Measurements from ENCODE around the gene CAMK1.
A peak's percentile ranks its signal among the peaks of the same experiment; 100 is the strongest.
"Not testable (repeated sequence)": the region's sequence is repeated elsewhere in the genome, so short reads cannot be mapped to it uniquely, and the experiment has no call there.

Gene CAMK1

GRCh38 chr3:9776896-9777693, 7.3 kb upstream of the CAMK1 start:
- DNase-seq (ENCODE audit: extremely low read depth in 1 of 2, low read depth in 1 of 2), result no peak

GRCh38 chr3:9771007-9771406, 1.3 kb upstream of the CAMK1 start:
- not testable (repeated sequence) for DNase-seq (ENCODE audit: extremely low read depth in 1 of 2, low read depth in 1 of 2)

- DNase-seq (ENCODE audit: extremely low read depth in 1 of 2, low read depth in 1 of 2), result no peak
Measured at GRCh38 chr3:9770276-9770812, 597 bp upstream of the CAMK1 start.

GRCh38 chr3:9769012-9769411, 735 bp downstream of the CAMK1 start:
- DNase-seq (ENCODE audit: extremely low read depth in 1 of 2, low read depth in 1 of 2), result no peak

GRCh38 chr3:9768141-9768775, 1.5 kb downstream of the CAMK1 start:
- DNase-seq (ENCODE audit: extremely low read depth in 1 of 2, low read depth in 1 of 2), result no peak

GRCh38 chr3:9767418-9767817, 2.3 kb downstream of the CAMK1 start:
- no peak for DNase-seq (ENCODE audit: extremely low read depth in 1 of 2, low read depth in 1 of 2)

- no peak for DNase-seq (ENCODE audit: extremely low read depth in 1 of 2, low read depth in 1 of 2)
Measured at GRCh38 chr3:9765865-9766264, 3.9 kb downstream of the CAMK1 start.

GRCh38 chr3:9762871-9763270, 6.9 kb downstream of the CAMK1 start:
- DNase-seq (ENCODE audit: extremely low read depth in 1 of 2, low read depth in 1 of 2), result no peak

- no peak for DNase-seq (ENCODE audit: extremely low read depth in 1 of 2, low read depth in 1 of 2)
Measured at GRCh38 chr3:9761919-9762318, 7.8 kb downstream of the CAMK1 start.

GRCh38 chr3:9760779-9761505, 8.8 kb downstream of the CAMK1 start:
- DNase-seq (ENCODE audit: extremely low read depth in 1 of 2, low read depth in 1 of 2), result no peak

- DNase-seq (ENCODE audit: extremely low read depth in 1 of 2, low read depth in 1 of 2), result no peak
Measured at GRCh38 chr3:9757427-9757826, 12.3 kb downstream of the CAMK1 start.

GRCh38 chr3:9754678-9755077, 15.1 kb downstream of the CAMK1 start:
- DNase-seq (ENCODE audit: extremely low read depth in 1 of 2, low read depth in 1 of 2), result no peak

- no peak for DNase-seq (ENCODE audit: extremely low read depth in 1 of 2, low read depth in 1 of 2)
Measured at GRCh38 chr3:9750556-9751411, 19.0 kb downstream of the CAMK1 start.

GRCh38 chr3:9749645-9750555, 19.8 kb downstream of the CAMK1 start, which contains the start of gene OGG1:
Gene OGG1 (plus strand): TSS chr3:9749952. CDS start chr3:9750287, 335 bp downstream.
- peak; percentile 86 to 87 for DNase-seq (ENCODE audit: extremely low read depth in 1 of 2, low read depth in 1 of 2)

GRCh38 chr3:9749296-9749644, 20.5 kb downstream of the CAMK1 start:
- DNase-seq (ENCODE audit: extremely low read depth in 1 of 2, low read depth in 1 of 2), result no peak

GRCh38 chr3:9748031-9748430, 21.7 kb downstream of the CAMK1 start:
- no peak for DNase-seq (ENCODE audit: extremely low read depth in 1 of 2, low read depth in 1 of 2)

GRCh38 chr3:9747267-9747666, 22.5 kb downstream of the CAMK1 start:
- DNase-seq (ENCODE audit: extremely low read depth in 1 of 2, low read depth in 1 of 2), result no peak

GRCh38 chr3:9746330-9746729, 23.4 kb downstream of the CAMK1 start:
- DNase-seq (ENCODE audit: extremely low read depth in 1 of 2, low read depth in 1 of 2), result no peak

- no peak for DNase-seq (ENCODE audit: extremely low read depth in 1 of 2, low read depth in 1 of 2)
Measured at GRCh38 chr3:9745521-9745920, 24.2 kb downstream of the CAMK1 start.

GRCh38 chr3:9744162-9744561, 25.6 kb downstream of the CAMK1 start:
- no peak for DNase-seq (ENCODE audit: extremely low read depth in 1 of 2, low read depth in 1 of 2)

Data from activated CD8-positive, alpha-beta memory T cell treated with anti-CD3 and anti-CD28 coated beads for 1 hour (primary cell).